WTC11 (cell line): ENCODE measurements around the gene NR3C2. TPM values are rescaled to one million over a fixed set of nuclear protein-coding genes. Genes with fewer than 3 reads are reported as not detected.

Experiments used
- ATAC-seq: fragments of 200-7000 bp; cut with Tn5 transposase; 2 replicates; pipeline ENCODE4 v1.10.0; 2021; ENCODE audit warnings: mild to moderate bottlenecking, moderate library complexity
- CTCF ChIA-PET: fragments of 300-600 bp; sonication (Branson Sonifier 250); formaldehyde crosslinking; loops from one replicate; lab custom pipeline; 2021; ENCODE audit warnings: antibody characterized with exemption; lab: Charles Lee
- POLR2A ChIA-PET: fragments of 350-600 bp; sonication (Branson Sonifier 250); formaldehyde crosslinking; loops from one replicate; lab custom pipeline; 2021; ENCODE audit warnings: antibody characterized with exemption; lab: Charles Lee
- DNase-seq: peaks from one replicate; pipeline ENCODE4 v3.0.0; 2021; ENCODE audit warnings: low spot score
- H3K27ac Mint-ChIP-seq: 2 replicates; pipeline ENCODE4 v1.8.0; 2021; ENCODE audit warnings: mixed read lengths
- H3K27me3 Mint-ChIP-seq: 2 replicates; pipeline ENCODE4 v1.8.0; 2021; ENCODE audit warnings: low read depth, mild to moderate bottlenecking, moderate library complexity, mixed read lengths
- H3K36me3 Mint-ChIP-seq: 2 replicates; pipeline ENCODE4 v1.8.0; 2021; ENCODE audit warnings: mixed read lengths
- H3K4me1 Mint-ChIP-seq: 2 replicates; pipeline ENCODE4 v1.8.0; 2022; ENCODE audit warnings: mixed read lengths
- H3K4me3 Mint-ChIP-seq: 2 replicates; pipeline ENCODE4 v1.8.0; 2021; ENCODE audit warnings: mild to moderate bottlenecking, moderate library complexity, mixed read lengths
- H3K9me3 Mint-ChIP-seq: 2 replicates; pipeline ENCODE4 v1.8.0; 2021; ENCODE audit warnings: mixed read lengths
- ATF2 ChIP-seq: sonication (generic); formaldehyde crosslinking; IDR thresholded peaks from 2 replicates; pipeline ENCODE4 v1.8.1; 2022; ENCODE audit warnings: low read depth, missing genetic modification reagents, borderline replicate concordance
- CBFB ChIP-seq: sonication (generic); formaldehyde crosslinking; IDR thresholded peaks from 2 replicates; pipeline ENCODE4 v1.8.1; 2022; ENCODE audit warnings: mild to moderate bottlenecking, low read depth, missing genetic modification reagents
- CREM ChIP-seq: sonication (generic); formaldehyde crosslinking; IDR thresholded peaks from 2 replicates; pipeline ENCODE4 v1.8.1; 2022; ENCODE audit warnings: mild to moderate bottlenecking, missing genetic modification reagents, moderate library complexity
- E2F4 ChIP-seq: sonication (generic); formaldehyde crosslinking; IDR thresholded peaks from 2 replicates; pipeline ENCODE4 v1.8.1; 2022; ENCODE audit warnings: low read depth, mild to moderate bottlenecking, moderate library complexity, missing genetic modification reagents, borderline replicate concordance
- ETV6 ChIP-seq: sonication (generic); formaldehyde crosslinking; IDR thresholded peaks from 2 replicates; pipeline ENCODE4 v1.8.1; 2022; ENCODE audit warnings: mild to moderate bottlenecking, missing genetic modification reagents
- FOXP1 ChIP-seq: sonication (generic); formaldehyde crosslinking; IDR thresholded peaks from 2 replicates; pipeline ENCODE4 v1.8.0; 2022; ENCODE audit warnings: missing genetic modification reagents, mild to moderate bottlenecking, moderate library complexity, borderline replicate concordance
- IRF2 ChIP-seq: sonication (generic); formaldehyde crosslinking; IDR thresholded peaks from 2 replicates; pipeline ENCODE4 v1.8.0; 2022; ENCODE audit warnings: low read depth, missing genetic modification reagents, borderline replicate concordance
- MAX ChIP-seq: sonication (generic); formaldehyde crosslinking; IDR thresholded peaks from 2 replicates; pipeline ENCODE4 v1.8.0; 2022; ENCODE audit warnings: mild to moderate bottlenecking, missing genetic modification reagents
- MYBL2 ChIP-seq: sonication (generic); formaldehyde crosslinking; IDR thresholded peaks from 2 replicates; pipeline ENCODE4 v1.8.1; 2023; ENCODE audit warnings: mild to moderate bottlenecking, moderate library complexity, missing genetic modification reagents
- NFATC4 ChIP-seq: fragments of 250-450 bp; sonication (Bioruptor Pico); IDR thresholded peaks from 2 replicates; pipeline ENCODE4 v1.9.0; 2021; ENCODE audit warnings: mild to moderate bottlenecking
- PREB ChIP-seq: sonication (generic); formaldehyde crosslinking; IDR thresholded peaks from 2 replicates; pipeline ENCODE4 v1.8.1; 2022; ENCODE audit warnings: mild to moderate bottlenecking, missing genetic modification reagents, moderate library complexity, borderline replicate concordance
- RORB ChIP-seq: fragments of 250-450 bp; sonication (Bioruptor Pico); IDR thresholded peaks from 2 replicates; pipeline ENCODE4 v1.9.0; 2021; ENCODE audit warnings: mild to moderate bottlenecking
- TEAD4 ChIP-seq: sonication (generic); formaldehyde crosslinking; IDR thresholded peaks from 2 replicates; pipeline ENCODE4 v1.8.0; 2022; ENCODE audit warnings: mild to moderate bottlenecking, missing genetic modification reagents
- USF1 ChIP-seq: sonication (generic); formaldehyde crosslinking; IDR thresholded peaks from 2 replicates; pipeline ENCODE4 v1.8.0; 2022; ENCODE audit warnings: mild to moderate bottlenecking, missing genetic modification reagents
- ZBTB21 ChIP-seq: sonication (generic); formaldehyde crosslinking; IDR thresholded peaks from 2 replicates; pipeline ENCODE4 v1.8.1; 2023; ENCODE audit warnings: mild to moderate bottlenecking, missing genetic modification reagents, borderline replicate concordance
- ZNF138 ChIP-seq: sonication (generic); formaldehyde crosslinking; conservative IDR thresholded peaks from 2 replicates; pipeline ENCODE4 v1.8.1; 2022; ENCODE audit warnings: mild to moderate bottlenecking, moderate library complexity, missing genetic modification reagents
- ZNF423 ChIP-seq: fragments of 250-450 bp; sonication (Bioruptor Pico); IDR thresholded peaks from 2 replicates; pipeline ENCODE4 v2.1.2; 2022; ENCODE audit warnings: mild to moderate bottlenecking, moderate library complexity
- ZNF425 ChIP-seq: fragments of 250-450 bp; sonication (Bioruptor Pico); conservative IDR thresholded peaks from 2 replicates; pipeline ENCODE4 v1.9.0; 2021; ENCODE audit warnings: mild to moderate bottlenecking
- total RNA-seq: library from RNA; stranded (reverse); gene quantifications from 3 replicates; pipeline ENCODE4 v1.2.3, GENCODE V29; 2021
- TF ChIP-seq, protein P1 (sequence below): sonication (generic); formaldehyde crosslinking; IDR thresholded peaks from 2 replicates; pipeline ENCODE4 v1.8.0; 2023; ENCODE audit warnings: missing genetic modification reagents
- TF ChIP-seq, protein P2 (sequence below): sonication (generic); formaldehyde crosslinking; IDR thresholded peaks from 2 replicates; pipeline ENCODE4 v1.8.1; 2023; ENCODE audit warnings: mild to moderate bottlenecking, moderate library complexity, missing genetic modification reagents

NR3C2 gene
- total RNA-seq, 1 experiment from 2014 or later: 2.8 TPM

- no peak for TF ChIP-seq FOXP1 (CRISPR knock-in tag)
- no peak for TF ChIP-seq ZNF423 (CRISPR knock-in tag)
- peak; percentile 71 for ATAC-seq
- H3K4me3 Mint-ChIP-seq: no peak overlapping the region
- CTCF ChIA-PET: interaction anchor here (0.7 kb wide), 1 partner anchor 59 kb away, joined by 3 read pairs; no protein-coding TSS in a partner anchor
- H3K27me3 Mint-ChIP-seq: no peaks in the 10 kb centered on the region
- DNase-seq: no peak
- H3K36me3 Mint-ChIP-seq: no peaks in the 10 kb centered on the region
- H3K4me1 Mint-ChIP-seq: no peaks in the 10 kb centered on the region
- POLR2A ChIA-PET: no interaction called here
- no peaks in the 10 kb centered on the region for H3K9me3 Mint-ChIP-seq
- H3K27ac Mint-ChIP-seq: no peak overlapping the region
These were observed 219.1 kb downstream of the NR3C2 start for GRCh38 chr4:148222991-148223660.

DNA sequence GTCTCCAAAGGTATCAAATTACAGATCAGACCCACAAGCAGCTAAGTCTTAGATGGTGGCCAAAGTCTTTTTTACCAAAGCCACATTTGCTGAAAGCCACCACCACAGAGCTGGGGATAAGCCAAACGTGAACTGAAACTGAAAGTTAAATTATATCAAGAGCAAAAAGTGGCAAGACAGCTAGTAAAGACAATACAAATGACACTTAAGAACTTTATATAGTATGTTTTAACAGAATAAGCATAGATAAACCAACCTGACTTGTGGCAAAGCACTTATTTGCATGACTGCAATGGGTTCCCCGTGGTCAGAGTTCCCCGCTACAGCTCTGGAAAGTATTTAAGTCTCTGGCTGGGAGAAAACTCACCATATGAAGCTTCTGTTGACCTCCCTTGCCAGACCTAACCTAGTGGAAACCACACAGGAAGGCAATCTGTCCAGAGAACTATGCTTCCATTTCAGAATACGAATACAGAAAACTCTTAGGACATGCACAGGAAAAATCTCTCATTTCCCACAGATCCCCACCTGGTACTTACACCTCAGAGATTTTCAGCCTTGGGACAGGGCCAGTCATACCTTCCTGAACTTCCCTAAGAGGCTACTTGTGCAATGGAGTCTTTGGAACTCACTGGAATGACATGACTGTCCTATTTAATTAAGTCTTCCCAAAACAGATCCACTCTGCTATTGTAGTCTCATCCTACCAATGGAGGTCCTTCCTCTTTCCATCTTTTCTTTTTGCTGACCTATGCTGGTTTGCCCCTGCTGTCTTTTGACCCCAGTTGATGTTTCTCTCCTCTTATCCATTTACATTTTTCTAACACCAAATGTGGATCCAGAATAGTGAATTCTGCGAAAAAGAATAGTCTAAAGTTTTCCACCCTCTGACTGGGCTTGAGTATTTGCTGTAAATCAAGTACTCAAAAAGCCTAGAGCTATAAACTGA, 225.1 kb downstream of the NR3C2 start:
- Mint-ChIP-seq H3K27me3 (no peaks in the 10 kb centered on the region), H3K27ac (no peak overlapping the region), H3K9me3 (no peaks in the 10 kb centered on the region), H3K36me3 (no peaks in the 10 kb centered on the region), H3K4me3 (no peak overlapping the region), H3K4me1 (no peaks in the 10 kb centered on the region; the same call in 1 of the 2 replicates)
- TF ChIP-seq CBFB (CRISPR knock-in tag) (no peak), ZNF425 (CRISPR knock-in tag) (no peak), ZNF138 (CRISPR knock-in tag) (no peak), MYBL2 (CRISPR knock-in tag) (no peak), NFATC4 (CRISPR knock-in tag) (no peak), RORB (CRISPR knock-in tag) (no peak), E2F4 (CRISPR knock-in tag) (no peak), ETV6 (no peak), ATF2 (CRISPR knock-in tag) (no peak)
- TF ChIP-seq, protein P1, sequence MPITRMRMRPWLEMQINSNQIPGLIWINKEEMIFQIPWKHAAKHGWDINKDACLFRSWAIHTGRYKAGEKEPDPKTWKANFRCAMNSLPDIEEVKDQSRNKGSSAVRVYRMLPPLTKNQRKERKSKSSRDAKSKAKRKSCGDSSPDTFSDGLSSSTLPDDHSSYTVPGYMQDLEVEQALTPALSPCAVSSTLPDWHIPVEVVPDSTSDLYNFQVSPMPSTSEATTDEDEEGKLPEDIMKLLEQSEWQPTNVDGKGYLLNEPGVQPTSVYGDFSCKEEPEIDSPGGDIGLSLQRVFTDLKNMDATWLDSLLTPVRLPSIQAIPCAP (CRISPR knock-in tag): no peak
- ChIA-PET POLR2A (no interaction called here), CTCF (no interaction called here)
- DNase-seq (no peak), ATAC-seq (no peak)

GRCh38 chr4:148216321-148216720, 225.9 kb downstream of the NR3C2 start:
- POLR2A ChIA-PET: no interaction called here
- no peaks in the 10 kb centered on the region for H3K36me3 Mint-ChIP-seq
- no peak for ATAC-seq
- H3K27ac Mint-ChIP-seq: no peak overlapping the region
- H3K27me3 Mint-ChIP-seq: no peaks in the 10 kb centered on the region
- CTCF ChIA-PET: no interaction called here
- no peaks in the 10 kb centered on the region for H3K9me3 Mint-ChIP-seq
- H3K4me3 Mint-ChIP-seq: no peak overlapping the region
- H3K4me1 Mint-ChIP-seq: no peaks in the 10 kb centered on the region; the same call in 1 of the 2 replicates
- no peak for DNase-seq
- no peak for TF ChIP-seq TEAD4
- TF ChIP-seq USF1: no peak
- no peak for TF ChIP-seq ZBTB21
- TF ChIP-seq PREB (CRISPR knock-in tag): no peak
- no peak for TF ChIP-seq ZNF423 (CRISPR knock-in tag)
- TF ChIP-seq MAX: no peak
- TF ChIP-seq, protein P2, sequence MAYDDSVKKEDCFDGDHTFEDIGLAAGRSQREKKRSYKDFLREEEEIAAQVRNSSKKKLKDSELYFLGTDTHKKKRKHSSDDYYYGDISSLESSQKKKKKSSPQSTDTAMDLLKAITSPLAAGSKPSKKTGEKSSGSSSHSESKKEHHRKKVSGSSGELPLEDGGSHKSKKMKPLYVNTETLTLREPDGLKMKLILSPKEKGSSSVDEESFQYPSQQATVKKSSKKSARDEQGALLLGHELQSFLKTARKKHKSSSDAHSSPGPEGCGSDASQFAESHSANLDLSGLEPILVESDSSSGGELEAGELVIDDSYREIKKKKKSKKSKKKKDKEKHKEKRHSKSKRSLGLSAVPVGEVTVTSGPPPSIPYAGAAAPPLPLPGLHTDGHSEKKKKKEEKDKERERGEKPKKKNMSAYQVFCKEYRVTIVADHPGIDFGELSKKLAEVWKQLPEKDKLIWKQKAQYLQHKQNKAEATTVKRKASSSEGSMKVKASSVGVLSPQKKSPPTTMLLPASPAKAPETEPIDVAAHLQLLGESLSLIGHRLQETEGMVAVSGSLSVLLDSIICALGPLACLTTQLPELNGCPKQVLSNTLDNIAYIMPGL (CRISPR knock-in tag): no peak
- TF ChIP-seq CREM (CRISPR knock-in tag): no peak
- no peak for TF ChIP-seq IRF2 (CRISPR knock-in tag)
